Loucy (cell line): Measurements from ENCODE around the gene NRCAM.

Experiments used
- H2AFZ ChIP-seq: fragments of 200-600 bp; sonication (generic); 2 replicates; pipeline ENCODE4 v1.6.0; 2016; ENCODE audit warnings: antibody characterized with exemption, mild to moderate bottlenecking, low read length, moderate library complexity
- H3F3A ChIP-seq: fragments of 200-600 bp; 2 replicates; pipeline ENCODE4 v1.6.0; 2016; ENCODE audit warnings: antibody characterized with exemption, low read depth, mild to moderate bottlenecking
- H3K27me3 ChIP-seq: fragments of 200-600 bp; sonication (generic); 2 replicates; pipeline ENCODE4 v1.6.1; 2014; ENCODE audit warnings: low read length, mild to moderate bottlenecking; ENCODE audit not compliant: insufficient read depth, poor library complexity, severe bottlenecking
- H3K36me3 ChIP-seq: fragments of 200-600 bp; sonication (generic); 2 replicates; pipeline ENCODE4 v1.6.1; 2016; ENCODE audit warnings: low read length; ENCODE audit not compliant: insufficient read depth
- H3K4me1 ChIP-seq: fragments of 200-600 bp; sonication (generic); 2 replicates; pipeline ENCODE4 v1.5.1; 2014; ENCODE audit warnings: low read length, mild to moderate bottlenecking; ENCODE audit not compliant: insufficient read depth, poor library complexity, severe bottlenecking
- H3K4me2 ChIP-seq: fragments of 200-600 bp; sonication (generic); 2 replicates; pipeline ENCODE4 v1.6.0; 2014; ENCODE audit warnings: antibody characterized with exemption, low read length, low read depth, mild to moderate bottlenecking; ENCODE audit not compliant: poor library complexity, severe bottlenecking
- H3K4me3 ChIP-seq: fragments of 200-600 bp; sonication (generic); 2 replicates; pipeline ENCODE4 v1.5.1; 2014; ENCODE audit warnings: low read length, mild to moderate bottlenecking, mixed read lengths; ENCODE audit not compliant: poor library complexity, severe bottlenecking
- H3K79me2 ChIP-seq: fragments of 200-600 bp; sonication (generic); 2 replicates; pipeline ENCODE4 v1.6.1; 2014; ENCODE audit warnings: low read length; ENCODE audit not compliant: insufficient read depth
- H3K9ac ChIP-seq: fragments of 200-600 bp; sonication (generic); 2 replicates; pipeline ENCODE4 v1.6.0; 2014; ENCODE audit warnings: mild to moderate bottlenecking, low read depth, low read length, moderate library complexity; ENCODE audit not compliant: poor library complexity, severe bottlenecking
- H3K9me2 ChIP-seq: fragments of 200-600 bp; sonication (generic); replicated peaks from 2 replicates; pipeline ENCODE4 v1.6.1; 2016; ENCODE audit warnings: low read depth, low read length, mixed read lengths
- H3K9me3 ChIP-seq: fragments of 200-600 bp; sonication (generic); 2 replicates; pipeline ENCODE4 v1.6.1; 2014; ENCODE audit warnings: mild to moderate bottlenecking, antibody characterized with exemption, low read length, low read depth; ENCODE audit not compliant: insufficient read depth
- H4K20me1 ChIP-seq: fragments of 200-600 bp; sonication (generic); 2 replicates; pipeline ENCODE4 v1.6.0; 2014; ENCODE audit warnings: antibody characterized with exemption, low read length, mild to moderate bottlenecking; ENCODE audit not compliant: insufficient read depth, poor library complexity, severe bottlenecking
- CTCF ChIP-seq: fragments of 200-600 bp; sonication (generic); conservative IDR thresholded peaks from 2 replicates; pipeline ENCODE4 v1.5.1; 2014; ENCODE audit warnings: mild to moderate bottlenecking, antibody characterized with exemption, low read length
- EZH2phosphoT487 ChIP-seq: fragments of 200-600 bp; IDR thresholded peaks from 2 replicates; pipeline ENCODE4 v1.6.1; 2018; ENCODE audit warnings: antibody characterized with exemption, mild to moderate bottlenecking, moderate library complexity, borderline replicate concordance

Gene NRCAM

GRCh38 chr7:108197371-108198091 is 258.7 kb downstream of the NRCAM start:
- Histone ChIP-seq H2AFZ (no peak overlapping the region), H3K4me3 (no peak overlapping the region), H3K4me2 (no peak overlapping the region), H3F3A (no peaks in the 10 kb centered on the region), H3K79me2 (no peaks in the 10 kb centered on the region), H3K9me2 (no peaks in the 10 kb centered on the region), H3K36me3 (no peaks in the 10 kb centered on the region), H3K9ac (no peak overlapping the region), H3K4me1 (peaks cover 16% of the 10 kb centered on the region), H3K9me3 (no peaks in the 10 kb centered on the region), H3K27me3 (no peaks in the 10 kb centered on the region), H4K20me1 (no peaks in the 10 kb centered on the region)
- TF ChIP-seq EZH2phosphoT487 (no peak), CTCF (no peak)

- H3K4me1 ChIP-seq = peaks cover 16% of the 10 kb centered on the region
Measured at GRCh38 chr7:108196004-108196403, 260.2 kb downstream of the NRCAM start.

DNA sequence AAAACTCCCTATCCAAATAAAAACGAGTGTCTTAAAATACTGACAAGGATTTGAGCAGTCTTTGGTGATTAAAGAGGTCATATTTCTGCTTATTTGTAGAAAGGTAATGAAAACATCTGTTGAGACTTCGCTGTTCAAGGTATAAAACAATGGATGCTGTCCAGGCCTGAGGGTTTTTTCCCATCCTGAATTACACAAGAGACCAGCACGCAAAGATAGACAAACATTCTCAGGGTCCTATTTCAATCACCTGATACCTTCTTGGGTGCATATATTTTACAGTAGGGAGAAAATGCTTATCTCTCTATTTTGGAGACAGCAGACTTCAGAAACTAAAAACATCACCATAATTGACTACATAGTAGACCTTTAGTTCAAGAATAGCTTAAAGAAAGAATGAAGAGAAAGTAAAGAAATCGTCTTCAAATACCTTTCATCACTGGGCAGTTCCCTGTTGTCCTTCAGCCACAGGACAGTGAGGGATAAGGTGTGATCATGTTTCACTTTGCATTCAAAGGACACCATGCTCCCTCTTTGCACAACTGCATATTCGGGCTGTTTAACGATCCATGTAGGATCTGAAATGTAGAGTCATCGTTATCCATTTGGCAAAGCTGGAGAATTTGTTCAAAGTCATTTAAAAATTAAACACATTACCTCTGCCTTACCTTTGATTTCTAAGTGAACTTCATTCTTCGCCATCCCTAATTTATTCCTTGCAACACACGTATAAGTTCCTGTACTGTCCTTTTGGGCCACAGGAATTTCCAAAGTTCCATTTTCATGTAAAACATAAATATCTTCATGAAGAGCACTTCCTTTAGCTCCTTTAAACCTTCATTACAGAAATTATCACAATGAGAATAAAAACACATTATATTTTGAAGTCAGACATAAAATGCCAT is 262.4 kb downstream of the NRCAM start:
- H3K4me2 ChIP-seq = no peak overlapping the region
- H4K20me1 ChIP-seq = no peaks in the 10 kb centered on the region
- H3K9ac ChIP-seq = no peak overlapping the region
- H3K9me2 ChIP-seq = no peaks in the 10 kb centered on the region
- H3K27me3 ChIP-seq = no peaks in the 10 kb centered on the region
- no peaks in the 10 kb centered on the region for H3K9me3 ChIP-seq
- H3K36me3 ChIP-seq = no peaks in the 10 kb centered on the region
- no peak overlapping the region for H3K4me3 ChIP-seq
- no peaks in the 10 kb centered on the region for H3F3A ChIP-seq
- H3K4me1 ChIP-seq = peaks cover 7% of the 10 kb centered on the region
- no peak for TF ChIP-seq EZH2phosphoT487
- no peak for TF ChIP-seq CTCF
- no peak overlapping the region for H2AFZ ChIP-seq
- H3K79me2 ChIP-seq = no peaks in the 10 kb centered on the region

More at GRCh38 chr7:108196004-108196403, 260.2 kb downstream of the NRCAM start:
- H3F3A ChIP-seq = no peaks in the 10 kb centered on the region
- H3K79me2 ChIP-seq = no peaks in the 10 kb centered on the region
- TF ChIP-seq EZH2phosphoT487 = no peak
- TF ChIP-seq CTCF = no peak
- no peak overlapping the region for H3K4me3 ChIP-seq
- H3K9me2 ChIP-seq = no peaks in the 10 kb centered on the region
- H3K36me3 ChIP-seq = no peaks in the 10 kb centered on the region
- H2AFZ ChIP-seq = no peak overlapping the region
- no peaks in the 10 kb centered on the region for H3K27me3 ChIP-seq
- H3K4me2 ChIP-seq = no peak overlapping the region
- no peaks in the 10 kb centered on the region for H4K20me1 ChIP-seq
- H3K9ac ChIP-seq = no peak overlapping the region
- H3K9me3 ChIP-seq = no peaks in the 10 kb centered on the region
